Endothelial cell of umbilical vein (primary cell): ENCODE results near the gene PANK2. TPM values are rescaled to one million over a fixed set of nuclear protein-coding genes. Genes with fewer than 3 reads are reported as not detected.

Source experiments
- BruUV-seq: library from RNA; stranded (reverse); fragments of 400-500 nt; replicated peaks from 2 replicates; lab custom pipeline; 2021; lab: Mats Ljungman, UMichigan
- CTCF ChIA-PET: fragments of 300-600, 350-600 bp; sonication (Branson Sonifier 250); formaldehyde crosslinking; loops from one replicate; lab custom pipeline; 2021; ENCODE audit warnings: antibody characterized with exemption, inconsistent platforms; lab: Charles Lee
- POLR2A ChIA-PET: fragments of 300-600, 350-600 bp; sonication (Branson Sonifier 250); formaldehyde crosslinking; loops from one replicate; lab custom pipeline; 2021; ENCODE audit warnings: antibody characterized with exemption, inconsistent platforms; lab: Charles Lee
- DNase-seq: peaks from one replicate; pipeline ENCODE4 v3.0.0-alpha.2; 2011; ENCODE audit warnings: low read depth, low spot score
- FAIRE-seq: peaks from 2 replicates; lab custom pipeline; 2011; peaks lifted over from hg19 to GRCh38; lab: Jason Lieb, UNC
- H2AFZ ChIP-seq: 2 replicates; pipeline ENCODE4 v1.6.0; 2012; ENCODE audit warnings: low read depth, low read length, control low read depth, inconsistent platforms
- H3K27ac ChIP-seq: 2 replicates; pipeline ENCODE4 v1.5.1; 2011; ENCODE audit warnings: low read depth, mild to moderate bottlenecking, control low read depth, low read length, moderate library complexity; ENCODE audit not compliant: insufficient read depth
- H3K27me3 ChIP-seq, 2 experiments: 2 replicates each; pipeline versions ENCODE4 v1.6.0 to v1.6.1; 2011; ENCODE audit warnings: low read length in 2 of 2, mixed read lengths in 1 of 2; ENCODE audit not compliant: control insufficient read depth in 2 of 2, insufficient read depth in 2 of 2
- H3K36me3 ChIP-seq, 2 experiments: 2 replicates in 1 of 2; 3 replicates in 1 of 2; pipeline ENCODE4 v1.5.1; 2011; ENCODE audit warnings: low read length in 2 of 2, mild to moderate bottlenecking in 1 of 2, moderate library complexity in 1 of 2; ENCODE audit not compliant: control insufficient read depth in 2 of 2, insufficient read depth in 2 of 2; ENCODE audit errors: extremely low read depth in 1 of 2
- H3K4me1 ChIP-seq: 3 replicates; pipeline ENCODE4 v1.5.1; 2011; ENCODE audit warnings: mild to moderate bottlenecking, low read length; ENCODE audit not compliant: control insufficient read depth, insufficient read depth; ENCODE audit errors: extremely low read depth
- H3K4me2 ChIP-seq: 2 replicates; pipeline ENCODE4 v1.6.1; 2011; ENCODE audit warnings: low read length, control low read depth, mixed read lengths; ENCODE audit not compliant: insufficient read depth
- H3K4me3 ChIP-seq, 3 experiments: fragments of 200-600 bp in 1 of 3; sonication (generic), shearing (Covaris generic) in 1 of 3; replicated peaks in 1 of 3; 2 replicates each; pipeline ENCODE4 v1.5.1; 2011 to 2016; ENCODE audit warnings: control low read depth in 3 of 3, low read length in 3 of 3, mild to moderate bottlenecking in 2 of 3, inconsistent platforms in 1 of 3, low read depth in 1 of 3, moderate library complexity in 1 of 3; ENCODE audit not compliant: insufficient read depth in 1 of 3
- H3K79me2 ChIP-seq: 2 replicates; pipeline ENCODE4 v1.6.0; 2012; ENCODE audit warnings: low read length, inconsistent platforms; ENCODE audit not compliant: control insufficient read depth, insufficient read depth
- H3K9ac ChIP-seq: replicated peaks from 2 replicates; pipeline ENCODE3; 2011; ENCODE audit warnings: low read length, control low read depth; ENCODE audit not compliant: insufficient read depth; ENCODE audit errors: extremely low read depth
- H3K9me1 ChIP-seq: replicated peaks from 3 replicates; pipeline ENCODE4 v1.6.0; 2011; ENCODE audit warnings: mild to moderate bottlenecking, low read length; ENCODE audit not compliant: control insufficient read depth, insufficient read depth; ENCODE audit errors: extremely low read depth
- H3K9me3 ChIP-seq: replicated peaks from 2 replicates; pipeline ENCODE4 v1.5.1; 2012; ENCODE audit warnings: low read length, inconsistent platforms; ENCODE audit not compliant: control insufficient read depth, insufficient read depth
- H4K20me1 ChIP-seq: replicated peaks from 2 replicates; pipeline ENCODE3; 2011; ENCODE audit warnings: mild to moderate bottlenecking, low read length; ENCODE audit not compliant: control insufficient read depth, insufficient read depth; ENCODE audit errors: extremely low read depth
- CTCF ChIP-seq, 2 donors: IDR thresholded peaks; 1 replicate in 1 of 2; 2 replicates in 1 of 2; pipeline ENCODE4 v1.5.1; 2011; ENCODE audit warnings: low read length in 2 of 2, mild to moderate bottlenecking in 2 of 2, moderate library complexity in 2 of 2, control low read depth in 1 of 2, inconsistent platforms in 1 of 2, low read depth in 1 of 2; ENCODE audit not compliant: insufficient read depth in 1 of 2; ENCODE audit errors: extremely low read depth in 1 of 2
- EZH2 ChIP-seq: IDR thresholded peaks from 2 replicates; pipeline ENCODE4 v1.6.1; 2012; ENCODE audit warnings: borderline replicate concordance, low read depth, mild to moderate bottlenecking, moderate library complexity, low read length, inconsistent platforms; ENCODE audit not compliant: severe bottlenecking
- FOS ChIP-seq: IDR thresholded peaks from 2 replicates; pipeline ENCODE4 v1.6.1; 2011; ENCODE audit warnings: mild to moderate bottlenecking, low read length, moderate library complexity, borderline replicate concordance; ENCODE audit not compliant: insufficient read depth
- GATA2 ChIP-seq: IDR thresholded peaks from 2 replicates; pipeline ENCODE4 v1.7.0; 2011; ENCODE audit warnings: low read depth, mild to moderate bottlenecking, moderate library complexity, mixed read lengths, low read length; ENCODE audit not compliant: insufficient read length, insufficient read depth
- JUN ChIP-seq: IDR thresholded peaks from 2 replicates; pipeline ENCODE4 v1.6.1; 2011; ENCODE audit warnings: borderline replicate concordance, low read depth; ENCODE audit not compliant: insufficient read length, insufficient read depth
- MAX ChIP-seq: IDR thresholded peaks from 2 replicates; pipeline ENCODE4 v1.6.1; 2011; ENCODE audit not compliant: insufficient read depth, insufficient read length
- MYC ChIP-seq: IDR thresholded peaks from one replicate; pipeline ENCODE4 v1.6.1; 2011; ENCODE audit warnings: mild to moderate bottlenecking, low read depth, low read length
- POLR2A ChIP-seq: IDR thresholded peaks from 2 replicates; pipeline ENCODE4 v1.6.1; 2012; ENCODE audit warnings: low read depth, mild to moderate bottlenecking, control low read depth, low read length
- POLR2AphosphoS5 ChIP-seq: IDR thresholded peaks from 2 replicates; pipeline ENCODE4 v1.6.1; 2012; ENCODE audit warnings: low read depth, mild to moderate bottlenecking, control low read depth, low read length, moderate library complexity; ENCODE audit not compliant: insufficient read depth
- dilution Hi-C: fragments of 300-500 bp; cut with MboI; formaldehyde crosslinking; loops from one replicate; pipeline ENCODE4 v1.15.0; 2019; ENCODE audit warnings: low sequenced_read_pairs; ENCODE audit not compliant: extremely low pct_ligation_motif_present
- intact Hi-C: fragments of 100-400 bp; cut with micrococcal nuclease; formaldehyde crosslinking; loops from one replicate; pipeline ENCODE4 v1.10.0; 2022
- polyA plus RNA-seq, 4 experiments: library from polyadenylated mRNA; depleted of rRNA in 3 of 4; stranded (reverse) in 3 of 4; unstranded in 1 of 4; fragments of >200 nt; gene quantifications; 2 replicates each; pipeline versions ENCODE4 v1.2.1 to v1.2.3, GENCODE V29; 2011 to 2012; ENCODE audit warnings: missing spikeins in 1 of 4
- total RNA-seq: library from RNA; stranded (reverse); gene quantifications from 2 replicates; pipeline ENCODE4 v1.2.3, GENCODE V29; 2021

PANK2 gene
- total and polyA plus RNA-seq, 2 donors (not counting 3 experiments of a cell fraction or from before 2014, with no cell fraction given): 18.9 to 54.3 TPM

GRCh38 chr20:3908667-3909066 lies 19.5 kb downstream of the PANK2 start:
- H2AFZ ChIP-seq: no peak overlapping the region
- ChIA-PET POLR2A (no interaction called here), CTCF (no interaction called here)
- peaks cover 2% of the 10 kb centered on the region for H3K9me1 ChIP-seq
- no peaks in the 10 kb centered on the region for H3K4me1 ChIP-seq
- BruUV-seq: no TSS peak
- no peak overlapping the region for H3K9ac ChIP-seq
- no peak overlapping the region for H3K4me2 ChIP-seq
- no peaks in the 10 kb centered on the region for H3K27me3 ChIP-seq
- TF ChIP-seq POLR2A: no peak
- TF ChIP-seq JUN: no peak
- no peak for TF ChIP-seq POLR2AphosphoS5
- TF ChIP-seq EZH2: no peak
- TF ChIP-seq MAX: no peak
- TF ChIP-seq FOS: no peak
- TF ChIP-seq CTCF (IDR thresholded peaks at IDR 0.05; ENCODE audit: extremely low read depth in 1 of 2, insufficient read depth in 1 of 2, low read depth in 1 of 2, low read length in 2 of 2): no peak
- no peak for TF ChIP-seq GATA2
- no peak for TF ChIP-seq MYC
- FAIRE-seq (no peak), DNase-seq (no peak)
- intact Hi-C loops: no loop called here
- peaks cover 14 to 17% of the 10 kb centered on the region in 2 experiments for H3K36me3 ChIP-seq
- no peak overlapping the region for H3K27ac ChIP-seq
- H4K20me1 ChIP-seq: peaks cover 15% of the 10 kb centered on the region
- no peak overlapping the region for H3K4me3 ChIP-seq
- dilution Hi-C loops: no loop called here
- peaks cover 95% of the 10 kb centered on the region for H3K79me2 ChIP-seq
- no peaks in the 10 kb centered on the region for H3K9me3 ChIP-seq
